GM21825 (cell line): ENCODE results near the gene KCND2.

Experiments used
- ATAC-seq: cut with Tn5 transposase; IDR thresholded peaks from one replicate; pipeline ENCODE4 v1.9.1; 2021; ENCODE audit warnings: mild to moderate bottlenecking, moderate library complexity; ENCODE audit not compliant: unreplicated experiment

Gene KCND2

GRCh38 chr7:120405652-120406051, 132.7 kb downstream of the KCND2 start:
- no peak for ATAC-seq

- ATAC-seq, result no peak
Measured at GRCh38 chr7:120407010-120407409, 134.0 kb downstream of the KCND2 start.

- ATAC-seq, result peak; percentile 77
Measured at GRCh38 chr7:120412139-120413050, 139.4 kb downstream of the KCND2 start.

- ATAC-seq, result no peak
Measured at GRCh38 chr7:120413164-120413563, 140.2 kb downstream of the KCND2 start.

GRCh38 chr7:120417244-120417979, 144.4 kb downstream of the KCND2 start:
- no peak for ATAC-seq

GRCh38 chr7:120421151-120421651, 148.2 kb downstream of the KCND2 start:
- ATAC-seq, result peak; percentile 94

GRCh38 chr7:120431016-120431415, 158.0 kb downstream of the KCND2 start:
- no peak for ATAC-seq

- ATAC-seq, result no peak
Measured at GRCh38 chr7:120436487-120437060, 163.6 kb downstream of the KCND2 start.

GRCh38 chr7:120441850-120442249, 168.9 kb downstream of the KCND2 start:
- peak; percentile 92 for ATAC-seq

GRCh38 chr7:120442838-120443237, 169.9 kb downstream of the KCND2 start:
- peak; percentile 30 for ATAC-seq

- ATAC-seq, result no peak
Measured at GRCh38 chr7:120444650-120445049, 171.7 kb downstream of the KCND2 start.

GRCh38 chr7:120445276-120445675, 172.3 kb downstream of the KCND2 start:
- no peak for ATAC-seq

GRCh38 chr7:120452665-120453064, 179.7 kb downstream of the KCND2 start:
- ATAC-seq, result no peak

- no peak for ATAC-seq
Measured at GRCh38 chr7:120456699-120457098, 183.7 kb downstream of the KCND2 start.

GRCh38 chr7:120460949-120461348, 188.0 kb downstream of the KCND2 start:
- ATAC-seq, result no peak

- no peak for ATAC-seq
Measured at GRCh38 chr7:120462991-120463390, 190.0 kb downstream of the KCND2 start.

GRCh38 chr7:120464104-120464503, 191.1 kb downstream of the KCND2 start:
- ATAC-seq, result no peak

- ATAC-seq, result no peak
Measured at GRCh38 chr7:120467676-120468075, 194.7 kb downstream of the KCND2 start.

GRCh38 chr7:120468611-120469010, 195.6 kb downstream of the KCND2 start:
- no peak for ATAC-seq

GRCh38 chr7:120472892-120473291, 199.9 kb downstream of the KCND2 start:
- no peak for ATAC-seq

GRCh38 chr7:120473352-120473751, 200.4 kb downstream of the KCND2 start:
- ATAC-seq, result no peak
